Thymus (tissue), 11 donors: ENCODE results near the gene CDH23. TPM values are rescaled to one million over a fixed set of nuclear protein-coding genes. Genes with fewer than 3 reads are reported as not detected.

Experiments
- DNase-seq, 9 donors: peaks; one replicate each; pipeline ENCODE4 v3.0.0-alpha.2; 2013; ENCODE audit warnings: low spot score in 9 of 9, low read depth in 6 of 9, missing footprints in 1 of 9
- H3K27ac ChIP-seq, 2 donors: one replicate each; pipeline ENCODE4 v1.5.1; 2013; ENCODE audit warnings: control low read depth in 1 of 2, low read depth in 1 of 2, low read length in 1 of 2, mild to moderate bottlenecking in 1 of 2, moderate library complexity in 1 of 2
- H3K27me3 ChIP-seq, 2 donors: one replicate each; pipeline ENCODE4 v1.5.1; 2013; ENCODE audit warnings: low read length in 1 of 2; ENCODE audit not compliant: control insufficient read depth in 2 of 2, insufficient read depth in 1 of 2
- H3K36me3 ChIP-seq, 2 donors: one replicate each; pipeline ENCODE4 v1.5.1; 2013; ENCODE audit warnings: low read length in 1 of 2, mild to moderate bottlenecking in 1 of 2, moderate library complexity in 1 of 2; ENCODE audit not compliant: control insufficient read depth in 2 of 2, insufficient read depth in 2 of 2
- H3K4me1 ChIP-seq, 2 donors: one replicate each; pipeline ENCODE4 v1.5.1; 2013; ENCODE audit warnings: low read length in 2 of 2; ENCODE audit not compliant: control insufficient read depth in 2 of 2, insufficient read depth in 2 of 2
- H3K4me3 ChIP-seq, 2 donors: one replicate each; pipeline ENCODE4 v1.5.1; 2013; ENCODE audit warnings: low read length in 2 of 2, control low read depth in 1 of 2, mild to moderate bottlenecking in 1 of 2
- H3K9me3 ChIP-seq, 2 donors: one replicate each; pipeline ENCODE4 v1.5.1; 2013; ENCODE audit warnings: low read length in 1 of 2, mild to moderate bottlenecking in 1 of 2; ENCODE audit not compliant: control insufficient read depth in 2 of 2, insufficient read depth in 1 of 2
- WGBS: extraction: QIAGEN DNeasy Blood & Tissue Kit; methylation state at CpG from one replicate; pipeline ENCODE4 v1.1.7; 2013; 5-methylcytosine and 5-hydroxymethylcytosine counted together
- polyA plus RNA-seq: library from polyadenylated mRNA; stranded (reverse); fragments of 200-250 nt; gene quantifications from one replicate; pipeline ENCODE4 v1.2.3, GENCODE V29; 2013
- total RNA-seq: library from RNA; stranded (reverse); fragments of 120-200 nt; gene quantifications from one replicate; pipeline ENCODE4 v1.2.4, GENCODE V29; 2013
- donor health status: healthy.

Gene CDH23
- total and polyA plus RNA-seq, 2 donors: 9.1 TPM

- no peak for DNase-seq
- WGBS: 92% methylated on average over 14 of the region's 14 CpGs
- H3K27ac ChIP-seq: no peak overlapping the region
- no peaks in the 10 kb centered on the region for H3K27me3 ChIP-seq
- no peaks in the 10 kb centered on the region for H3K9me3 ChIP-seq
- peaks cover 56 to 89% of the 10 kb centered on the region in 2 donors for H3K4me1 ChIP-seq
- no peak overlapping the region for H3K4me3 ChIP-seq
- H3K36me3 ChIP-seq: peaks cover 3 to 14% of the 10 kb centered on the region in 2 donors
Observed at GRCh38 chr10:71842856-71843686, 446.4 kb downstream of the CDH23 start.

GRCh38 chr10:71844084-71844483 lies 447.4 kb downstream of the CDH23 start:
- WGBS: 81% methylated on average over 2 of the region's 2 CpGs
- H3K36me3 ChIP-seq: peaks cover 0 to 7% of the 10 kb centered on the region in 2 donors
- peaks cover 57 to 87% of the 10 kb centered on the region in 2 donors for H3K4me1 ChIP-seq
- H3K9me3 ChIP-seq: no peaks in the 10 kb centered on the region
- no peak for DNase-seq
- no peak overlapping the region for H3K4me3 ChIP-seq
- no peaks in the 10 kb centered on the region for H3K27me3 ChIP-seq
- H3K27ac ChIP-seq: peak overlapping the region in 1 of 2 donors; percentile 52

- Histone ChIP-seq H3K4me1 (peaks cover 60 to 87% of the 10 kb centered on the region in 2 donors), H3K36me3 (peaks cover 0 to 7% of the 10 kb centered on the region in 2 donors), H3K9me3 (no peaks in the 10 kb centered on the region), H3K27ac (peak overlapping the region in 1 of 2 donors; percentile 65), H3K4me3 (no peak overlapping the region), H3K27me3 (no peaks in the 10 kb centered on the region)
- no peak for DNase-seq
- WGBS: 6% methylated on average over 2 of the region's 2 CpGs
Observed at GRCh38 chr10:71844695-71845094, 448.0 kb downstream of the CDH23 start.

- H3K36me3 ChIP-seq: peaks cover 0 to 7% of the 10 kb centered on the region in 2 donors
- H3K27ac ChIP-seq: peak overlapping the region; percentile 65 to 68
- no peaks in the 10 kb centered on the region for H3K9me3 ChIP-seq
- H3K4me3 ChIP-seq: no peak overlapping the region
- WGBS: 90% methylated on average over 11 of the region's 11 CpGs
- H3K4me1 ChIP-seq: peaks cover 54 to 77% of the 10 kb centered on the region in 2 donors
- H3K27me3 ChIP-seq: no peaks in the 10 kb centered on the region
- no peak for DNase-seq
Observed at GRCh38 chr10:71845410-71846405, 449.0 kb downstream of the CDH23 start.

GRCh38 chr10:71846816-71847215 lies 450.1 kb downstream of the CDH23 start:
- Histone ChIP-seq H3K9me3 (peaks cover 0 to 5% of the 10 kb centered on the region in 2 donors), H3K4me1 (peaks cover 53 to 73% of the 10 kb centered on the region in 2 donors), H3K27ac (peak overlapping the region in 1 of 2 donors; percentile 61), H3K4me3 (no peak overlapping the region), H3K27me3 (no peaks in the 10 kb centered on the region), H3K36me3 (peaks cover 0 to 7% of the 10 kb centered on the region in 2 donors)
- 78% methylated on average over 3 of the region's 3 CpGs for WGBS
- peak in 1 of 9 donors; percentile 47 for DNase-seq

- Histone ChIP-seq H3K4me1 (peaks cover 56 to 75% of the 10 kb centered on the region in 2 donors), H3K9me3 (peaks cover 0 to 5% of the 10 kb centered on the region in 2 donors), H3K4me3 (no peak overlapping the region), H3K27me3 (no peaks in the 10 kb centered on the region), H3K27ac (peak overlapping the region in 1 of 2 donors; percentile 68), H3K36me3 (peaks cover 0 to 4% of the 10 kb centered on the region in 2 donors)
- no peak for DNase-seq
- WGBS: 96% methylated on average over 8 of the region's 8 CpGs
Observed at GRCh38 chr10:71847418-71847817, 450.7 kb downstream of the CDH23 start.

GRCh38 chr10:71848325-71849275 lies 451.9 kb downstream of the CDH23 start:
- peaks cover 50 to 71% of the 10 kb centered on the region in 2 donors for H3K4me1 ChIP-seq
- no peak for DNase-seq
- peaks cover 0 to under 1% of the 10 kb centered on the region in 2 donors for H3K36me3 ChIP-seq
- WGBS: 59% methylated on average over 11 of the region's 11 CpGs
- peak overlapping the region; percentile 97 to 100 for H3K4me3 ChIP-seq
- no peaks in the 10 kb centered on the region for H3K27me3 ChIP-seq
- peak overlapping the region; percentile 3 to 68 for H3K27ac ChIP-seq
- peaks cover 0 to 5% of the 10 kb centered on the region in 2 donors for H3K9me3 ChIP-seq

GRCh38 chr10:71849461-71849908 lies 452.8 kb downstream of the CDH23 start:
- 94% methylated on average over 17 of the region's 17 CpGs for WGBS

More at GRCh38 chr10:71849461-71849908, 452.8 kb downstream of the CDH23 start:
- no peaks in the 10 kb centered on the region for H3K27me3 ChIP-seq
- peaks cover 0 to 5% of the 10 kb centered on the region in 2 donors for H3K9me3 ChIP-seq
- peak overlapping the region; percentile 97 to 100 for H3K4me3 ChIP-seq
- H3K4me1 ChIP-seq: peaks cover 49 to 66% of the 10 kb centered on the region in 2 donors
- no peaks in the 10 kb centered on the region for H3K36me3 ChIP-seq
- no peak for DNase-seq
- H3K27ac ChIP-seq: peak overlapping the region in 1 of 2 donors; percentile 93
